Central memory CD8-positive, alpha-beta T cell (primary cell): Measurements from ENCODE around the gene RBM42.

Experiments
- ATAC-seq: fragments of 150-1000 bp; cut with Tn5 transposase; replicated peaks from 2 replicates; pipeline ENCODE4 v1.10.0; 2022; ENCODE audit warnings: mild to moderate bottlenecking, moderate FRiP score, moderate number of reproducible peaks; ENCODE audit not compliant: poor library complexity, severe bottlenecking; ENCODE audit errors: extremely low read depth
- DNase-seq, 2 donors: peaks; one replicate each; pipeline ENCODE4 v3.0.0; 2021; ENCODE audit warnings: low spot score in 2 of 2
- H3K27ac Mint-ChIP-seq: one replicate; pipeline ENCODE4 v1.8.0; 2022; ENCODE audit warnings: low read depth, mild to moderate bottlenecking, moderate library complexity, mixed read lengths
- H3K27me3 Mint-ChIP-seq: one replicate; pipeline ENCODE4 v1.8.0; 2022; ENCODE audit warnings: mixed read lengths
- H3K36me3 Mint-ChIP-seq: one replicate; pipeline ENCODE4 v1.8.0; 2022; ENCODE audit warnings: mild to moderate bottlenecking, moderate library complexity, mixed read lengths; ENCODE audit not compliant: insufficient read depth
- H3K4me1 Mint-ChIP-seq: one replicate; pipeline ENCODE4 v1.8.0; 2022; ENCODE audit warnings: mixed read lengths
- H3K4me3 Mint-ChIP-seq: one replicate; pipeline ENCODE4 v1.8.0; 2022; ENCODE audit warnings: mild to moderate bottlenecking, moderate library complexity, mixed read lengths
- H3K9me3 Mint-ChIP-seq: one replicate; pipeline ENCODE4 v1.8.0; 2022; ENCODE audit warnings: mixed read lengths

RBM42 gene

DNA sequence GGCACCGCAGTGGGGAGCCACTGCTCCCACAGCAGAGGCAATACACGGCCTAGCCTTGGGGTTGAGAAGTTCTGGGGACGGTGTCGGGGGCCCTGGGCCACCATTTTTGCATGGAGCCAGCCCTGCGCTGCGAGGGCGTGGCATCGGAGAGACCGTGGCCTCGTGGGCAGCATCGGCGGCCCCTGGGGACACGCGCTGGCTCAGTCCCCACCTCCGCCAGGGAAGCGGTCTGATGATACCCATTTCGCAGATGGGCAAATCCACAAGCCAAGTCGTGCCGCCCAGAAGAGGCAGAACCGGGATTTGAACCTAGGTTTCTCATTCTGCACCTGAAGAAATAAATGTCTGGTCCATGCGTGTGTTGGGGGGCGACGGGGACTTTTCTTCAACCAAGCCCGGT is 36.3 kb downstream of the RBM42 start:
- Mint-ChIP-seq H3K4me1 (no peaks in the 10 kb centered on the region), H3K4me3 (no peak overlapping the region), H3K9me3 (no peaks in the 10 kb centered on the region), H3K36me3 (peaks cover 30% of the 10 kb centered on the region), H3K27ac (no peak overlapping the region), H3K27me3 (peaks cover 9% of the 10 kb centered on the region)
- ATAC-seq (no peak), DNase-seq (no peak)

DNA sequence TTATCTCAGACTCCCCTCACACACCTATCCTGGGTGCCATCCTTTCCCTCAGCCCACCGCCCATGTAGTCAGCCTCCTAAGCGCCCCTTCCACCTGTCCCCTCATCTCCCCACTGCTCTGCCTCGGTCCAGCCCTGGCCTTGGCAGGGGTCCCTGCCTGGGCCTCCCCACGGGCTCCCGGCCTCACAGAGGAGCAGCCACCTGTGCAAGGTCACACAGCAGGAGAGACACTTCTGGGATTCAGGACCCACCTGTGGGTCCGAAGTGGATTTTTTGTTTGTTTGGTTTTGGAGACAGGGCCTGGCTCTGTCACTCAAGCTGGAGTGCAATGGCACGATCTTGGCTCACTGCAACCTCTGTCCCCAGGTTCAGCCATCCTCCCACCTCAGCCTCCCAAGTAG is 36.8 kb downstream of the RBM42 start:
- no peaks in the 10 kb centered on the region for H3K4me1 Mint-ChIP-seq
- no peak overlapping the region for H3K4me3 Mint-ChIP-seq
- peaks cover 13% of the 10 kb centered on the region for H3K27me3 Mint-ChIP-seq
- H3K9me3 Mint-ChIP-seq = no peaks in the 10 kb centered on the region
- ATAC-seq (no peak), DNase-seq (no peak)
- peaks cover 27% of the 10 kb centered on the region for H3K36me3 Mint-ChIP-seq
- no peak overlapping the region for H3K27ac Mint-ChIP-seq

DNA sequence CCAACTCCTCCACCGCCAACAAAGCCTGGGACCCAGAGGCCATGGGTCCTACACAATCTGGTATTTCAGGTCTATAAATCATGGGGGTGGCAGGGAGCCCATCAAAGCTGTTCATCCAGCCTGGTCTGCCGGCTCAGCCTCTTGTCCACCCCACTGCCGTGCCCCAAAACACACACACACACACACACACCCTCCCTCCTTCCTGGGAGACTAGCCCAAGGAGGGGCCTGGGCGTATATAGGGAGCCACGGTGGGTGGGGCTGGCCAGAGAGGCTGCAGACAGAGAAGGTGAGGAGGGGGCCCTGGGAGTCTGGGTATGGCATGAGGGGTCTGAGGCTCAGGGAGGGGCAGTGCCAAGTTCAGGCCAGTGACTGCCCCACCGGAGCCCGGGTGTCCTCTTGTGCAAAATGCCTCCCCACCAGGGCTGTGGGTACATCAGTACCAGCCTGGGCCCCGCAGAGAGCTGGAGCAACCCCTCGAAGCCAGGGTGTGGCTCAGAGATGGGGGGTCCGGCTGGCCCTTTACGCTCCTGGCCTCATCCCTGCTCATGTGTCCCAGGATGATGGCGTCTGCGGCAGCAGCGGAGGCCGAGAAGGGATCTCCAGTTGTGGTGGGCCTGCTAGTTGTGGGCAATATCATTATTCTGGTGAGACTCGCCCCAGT is 37.5 kb downstream of the RBM42 start, which contains the start of gene UPK1A:
Gene UPK1A, plus strand, starts transcription at position 267 of the 663 bp plus-strand sequence. Its CDS starts 296 bp downstream, at position 563.
- no peak within 1 kb of the TSS for H3K4me3 Mint-ChIP-seq
- H3K9me3 Mint-ChIP-seq = no peaks in the 10 kb centered on the region
- peaks cover 19% of the 10 kb centered on the region for H3K27me3 Mint-ChIP-seq
- ATAC-seq (no peak), DNase-seq (no peak)
- H3K4me1 Mint-ChIP-seq = no peaks in the 10 kb centered on the region
- H3K27ac Mint-ChIP-seq = no peak within 1 kb of the TSS
- H3K36me3 Mint-ChIP-seq = peaks cover 24% of the 10 kb centered on the region

DNA sequence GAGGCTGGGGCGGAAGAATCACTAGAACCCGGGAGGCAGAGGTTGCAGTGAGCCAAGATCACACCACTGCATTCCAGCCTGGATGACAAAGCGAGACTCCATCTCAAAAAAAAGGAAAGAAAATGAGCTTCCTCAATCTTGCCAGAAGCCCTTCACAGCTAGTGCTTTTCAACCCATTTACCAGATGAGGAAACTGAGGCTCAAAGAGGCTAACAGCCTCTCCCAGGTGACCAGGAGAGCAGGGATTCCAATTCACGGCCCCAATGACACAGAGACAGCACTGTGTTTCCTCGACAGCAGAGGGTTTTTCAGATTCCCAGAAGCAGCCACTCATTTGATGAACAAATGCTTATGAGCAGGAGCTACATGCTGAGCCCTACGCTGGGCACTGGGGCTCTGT is 40.7 kb downstream of the RBM42 start:
- Mint-ChIP-seq H3K36me3 (peaks cover 5% of the 10 kb centered on the region), H3K27me3 (peaks cover 41% of the 10 kb centered on the region), H3K4me3 (no peak overlapping the region), H3K27ac (no peak overlapping the region), H3K4me1 (peaks cover 13% of the 10 kb centered on the region), H3K9me3 (no peaks in the 10 kb centered on the region)
- ATAC-seq (no peak), DNase-seq (no peak)

DNA sequence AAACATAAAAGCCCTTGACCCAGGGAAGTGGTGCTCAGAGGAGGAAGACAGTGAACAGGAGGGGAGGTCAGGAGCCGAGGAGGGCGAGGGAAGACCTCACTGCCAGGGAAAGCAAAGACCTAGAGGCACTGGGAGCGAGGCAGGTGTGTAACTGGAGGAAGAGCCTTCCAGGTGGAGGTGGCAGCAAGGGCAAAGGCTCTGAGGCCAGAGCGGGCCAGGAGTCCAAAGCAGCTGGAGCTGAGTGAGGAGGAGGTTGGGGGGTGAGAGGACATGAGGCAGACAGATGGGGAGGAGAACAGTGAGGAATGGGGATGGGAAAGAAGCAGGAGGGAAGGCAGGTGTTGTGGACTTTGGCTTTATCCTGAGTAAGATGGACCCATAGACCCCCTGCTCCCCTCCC is 41.1 kb downstream of the RBM42 start:
- ATAC-seq (no peak), DNase-seq (no peak)
- peaks cover 5% of the 10 kb centered on the region for H3K36me3 Mint-ChIP-seq
- no peaks in the 10 kb centered on the region for H3K9me3 Mint-ChIP-seq
- H3K27me3 Mint-ChIP-seq = peaks cover 41% of the 10 kb centered on the region
- H3K27ac Mint-ChIP-seq = no peak overlapping the region
- peaks cover 13% of the 10 kb centered on the region for H3K4me1 Mint-ChIP-seq
- no peak overlapping the region for H3K4me3 Mint-ChIP-seq

DNA sequence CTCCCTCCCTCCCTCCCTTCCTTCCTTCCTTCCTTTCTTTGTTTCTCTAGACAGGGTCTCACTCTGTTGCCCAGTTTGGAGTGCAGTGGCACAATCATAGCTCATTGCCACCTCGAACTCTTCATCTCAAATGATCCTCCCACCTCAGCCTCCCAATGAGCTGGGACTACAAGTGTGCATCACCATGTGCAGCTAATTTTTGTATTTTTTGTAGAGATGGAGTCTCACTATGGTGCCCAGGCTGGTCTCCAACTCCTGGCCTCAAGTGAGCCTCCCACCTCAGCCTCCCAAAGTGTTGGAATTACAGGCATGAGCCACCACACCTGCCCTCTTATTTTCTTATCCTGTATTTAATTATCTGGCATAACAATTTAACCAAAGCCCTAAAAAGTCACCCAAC is 41.9 kb downstream of the RBM42 start:
- Mint-ChIP-seq H3K36me3 (peaks cover 2% of the 10 kb centered on the region), H3K4me3 (no peak overlapping the region), H3K27ac (no peak overlapping the region), H3K27me3 (peaks cover 44% of the 10 kb centered on the region), H3K4me1 (peaks cover 13% of the 10 kb centered on the region), H3K9me3 (no peaks in the 10 kb centered on the region)
- DNase-seq = no peak
- ATAC-seq = no peak

DNA sequence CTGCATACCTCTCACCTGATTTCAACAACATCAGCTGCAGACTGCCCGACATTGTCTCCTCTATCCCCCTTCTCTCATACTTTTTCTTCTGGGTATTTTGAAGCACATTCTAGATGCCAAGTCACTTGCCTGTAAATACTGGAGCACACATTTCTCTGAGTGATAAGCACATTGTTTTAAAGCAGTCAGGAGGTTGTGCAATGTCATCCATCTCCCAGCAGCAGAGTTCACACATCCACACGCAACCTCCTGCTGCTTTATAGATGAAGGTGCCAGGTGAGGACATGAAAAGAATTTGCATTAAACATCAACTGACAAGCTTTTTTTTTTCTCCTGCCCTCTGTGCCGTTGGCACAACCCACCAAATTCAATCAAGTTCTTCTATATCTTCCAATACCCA is 43.0 kb downstream of the RBM42 start:
- peaks cover 55% of the 10 kb centered on the region for H3K27me3 Mint-ChIP-seq
- no peaks in the 10 kb centered on the region for H3K9me3 Mint-ChIP-seq
- H3K36me3 Mint-ChIP-seq = peaks cover 2% of the 10 kb centered on the region
- H3K4me1 Mint-ChIP-seq = peaks cover 13% of the 10 kb centered on the region
- DNase-seq (no peak), ATAC-seq (no peak)
- H3K27ac Mint-ChIP-seq = no peak overlapping the region
- H3K4me3 Mint-ChIP-seq = no peak overlapping the region

DNA sequence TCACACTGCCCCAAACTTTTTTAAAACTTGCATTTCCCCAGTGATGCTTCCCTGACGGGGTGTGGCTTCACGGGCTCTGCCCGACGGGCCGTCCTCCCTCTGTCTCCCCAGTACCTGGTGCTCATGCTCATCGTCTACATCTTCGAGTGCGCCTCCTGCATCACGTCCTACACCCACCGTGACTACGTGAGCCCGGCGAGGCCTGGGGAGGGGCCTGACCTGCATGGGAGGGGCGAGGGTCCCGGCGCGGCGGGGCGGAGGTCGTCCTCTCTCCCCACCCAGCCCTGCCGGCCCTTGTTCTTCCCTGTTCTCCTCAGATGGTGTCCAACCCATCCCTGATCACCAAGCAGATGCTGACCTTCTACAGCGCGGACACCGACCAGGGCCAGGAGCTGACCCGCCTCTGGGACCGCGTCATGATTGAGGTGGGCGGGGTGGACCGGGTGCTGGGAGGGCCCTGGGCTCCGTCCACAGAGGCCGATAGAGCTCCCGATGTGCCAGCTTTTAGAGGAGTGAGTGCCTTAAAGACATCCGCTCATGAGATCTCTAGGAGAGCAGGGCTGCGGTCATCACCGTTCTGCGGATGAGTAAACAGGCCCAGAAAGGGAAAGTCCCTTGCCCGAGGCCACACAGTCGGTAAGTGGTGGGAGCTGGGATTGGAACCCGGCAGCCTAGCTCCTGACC is 44.4 kb downstream of the RBM42 start:
- no peaks in the 10 kb centered on the region for H3K9me3 Mint-ChIP-seq
- peaks cover 2% of the 10 kb centered on the region for H3K36me3 Mint-ChIP-seq
- DNase-seq (peak in 1 of 2 donors; percentile 17), ATAC-seq (peak; percentile 83)
- peak overlapping the region; percentile 75 for H3K4me3 Mint-ChIP-seq
- peaks cover 63% of the 10 kb centered on the region for H3K27me3 Mint-ChIP-seq
- peak overlapping the region; percentile 58 for H3K27ac Mint-ChIP-seq
- peaks cover 13% of the 10 kb centered on the region for H3K4me1 Mint-ChIP-seq

DNA sequence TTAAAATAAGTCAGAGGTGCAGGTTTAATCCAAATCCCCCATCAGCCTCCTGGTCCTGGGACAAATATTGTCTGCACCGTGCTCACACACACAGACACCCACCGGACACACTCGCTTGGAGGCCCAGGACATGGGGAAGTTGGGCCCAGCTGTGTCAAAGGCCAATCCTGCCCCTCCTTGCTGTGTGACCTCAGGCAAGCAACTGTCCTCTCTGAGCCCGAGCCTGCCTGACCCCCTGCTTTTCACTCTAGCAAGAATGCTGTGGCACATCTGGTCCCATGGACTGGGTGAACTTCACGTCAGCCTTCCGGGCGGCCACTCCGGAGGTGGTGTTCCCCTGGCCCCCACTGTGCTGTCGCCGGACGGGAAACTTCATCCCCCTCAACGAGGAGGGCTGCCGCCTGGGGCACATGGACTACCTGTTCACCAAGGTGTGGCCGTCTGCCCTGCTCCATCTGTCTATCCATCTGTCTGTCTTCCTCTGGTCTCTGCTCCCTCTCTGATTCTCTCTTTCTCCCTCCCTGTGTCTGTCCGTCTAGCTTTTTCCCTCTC is 46.8 kb downstream of the RBM42 start:
- Mint-ChIP-seq H3K4me3 (no peak overlapping the region), H3K27me3 (peaks cover 51% of the 10 kb centered on the region), H3K4me1 (peaks cover 13% of the 10 kb centered on the region), H3K36me3 (no peaks in the 10 kb centered on the region), H3K9me3 (no peaks in the 10 kb centered on the region), H3K27ac (no peak overlapping the region)
- DNase-seq (no peak), ATAC-seq (no peak)
